ES-I3 (cell line): ENCODE measurements around the gene P2RX1.

ENCODE experiments used
- H3K36me3 ChIP-seq: 2 replicates; pipeline ENCODE4 v1.6.1; 2013; ENCODE audit warnings: mild to moderate bottlenecking, low read length, control low read depth, moderate library complexity; ENCODE audit not compliant: insufficient read depth
- H3K4me1 ChIP-seq: 2 replicates; pipeline ENCODE4 v1.6.1; 2013; ENCODE audit warnings: mild to moderate bottlenecking, control low read depth, low read length; ENCODE audit not compliant: insufficient read depth
- H3K9ac ChIP-seq: 2 replicates; pipeline ENCODE4 v1.6.1; 2013; ENCODE audit warnings: low read depth, mild to moderate bottlenecking, low read length, moderate library complexity
- H3K9me3 ChIP-seq: 2 replicates; pipeline ENCODE4 v1.6.1; 2013; ENCODE audit warnings: mild to moderate bottlenecking, low read length, moderate library complexity; ENCODE audit not compliant: control insufficient read depth, insufficient read depth

P2RX1 gene

DNA sequence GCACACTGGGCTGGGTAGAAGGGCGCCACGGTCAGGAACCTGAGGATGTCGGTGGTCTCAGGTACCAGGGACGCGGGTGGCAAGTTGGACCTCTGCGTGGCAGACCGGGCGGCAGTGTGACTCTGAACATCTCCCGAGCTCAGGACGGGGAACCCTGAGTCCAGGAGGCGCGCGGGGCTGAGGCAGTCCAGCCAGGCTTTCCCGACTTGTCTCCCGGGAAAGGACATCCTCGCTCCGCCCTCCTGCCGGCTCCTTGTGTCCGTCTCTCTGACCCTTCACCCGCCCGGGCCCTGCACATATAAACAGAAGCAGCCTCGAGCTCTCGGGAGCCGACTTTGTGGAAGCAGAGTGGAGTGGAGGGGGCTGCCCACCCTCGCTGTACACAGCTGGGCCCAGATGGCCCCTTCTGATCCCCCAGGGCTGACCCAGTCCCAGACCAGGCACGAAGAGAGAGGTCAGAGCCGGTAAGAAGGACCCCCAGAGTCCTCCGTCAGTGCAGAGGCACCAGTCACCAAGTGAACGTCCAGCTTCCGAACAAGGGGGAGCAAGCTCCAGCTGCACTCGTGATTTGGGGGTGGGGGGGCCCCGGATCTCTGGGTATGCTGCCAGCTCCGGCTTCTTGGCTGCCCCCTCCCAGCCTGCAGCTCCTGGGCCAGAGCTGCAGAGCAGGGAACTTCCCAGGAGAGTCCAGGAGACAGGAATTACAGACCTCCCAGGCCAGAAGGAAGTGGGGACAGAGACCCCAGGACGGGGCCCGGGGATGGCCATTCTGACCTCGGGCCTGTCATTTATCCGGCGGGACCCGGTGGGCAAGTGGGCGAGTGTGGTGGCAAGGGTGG is 8.5 kb upstream of the P2RX1 start:
- H3K36me3 ChIP-seq = no peaks in the 10 kb centered on the region
- H3K9ac ChIP-seq = no peak overlapping the region
- H3K9me3 ChIP-seq = no peaks in the 10 kb centered on the region
- H3K4me1 ChIP-seq = no peaks in the 10 kb centered on the region; the same call in 1 of the 2 replicates

GRCh38 chr17:3923466-3924190 is 7.4 kb upstream of the P2RX1 start:
- Histone ChIP-seq H3K4me1 (no peaks in the 10 kb centered on the region; the same call in 1 of the 2 replicates), H3K9me3 (no peaks in the 10 kb centered on the region), H3K9ac (no peak overlapping the region), H3K36me3 (no peaks in the 10 kb centered on the region)

- H3K9me3 ChIP-seq = no peaks in the 10 kb centered on the region
- no peaks in the 10 kb centered on the region; the same call in 1 of the 2 replicates for H3K4me1 ChIP-seq
- H3K36me3 ChIP-seq = no peaks in the 10 kb centered on the region
- no peak overlapping the region for H3K9ac ChIP-seq
These were observed 6.5 kb upstream of the P2RX1 start for GRCh38 chr17:3922765-3923164.

DNA sequence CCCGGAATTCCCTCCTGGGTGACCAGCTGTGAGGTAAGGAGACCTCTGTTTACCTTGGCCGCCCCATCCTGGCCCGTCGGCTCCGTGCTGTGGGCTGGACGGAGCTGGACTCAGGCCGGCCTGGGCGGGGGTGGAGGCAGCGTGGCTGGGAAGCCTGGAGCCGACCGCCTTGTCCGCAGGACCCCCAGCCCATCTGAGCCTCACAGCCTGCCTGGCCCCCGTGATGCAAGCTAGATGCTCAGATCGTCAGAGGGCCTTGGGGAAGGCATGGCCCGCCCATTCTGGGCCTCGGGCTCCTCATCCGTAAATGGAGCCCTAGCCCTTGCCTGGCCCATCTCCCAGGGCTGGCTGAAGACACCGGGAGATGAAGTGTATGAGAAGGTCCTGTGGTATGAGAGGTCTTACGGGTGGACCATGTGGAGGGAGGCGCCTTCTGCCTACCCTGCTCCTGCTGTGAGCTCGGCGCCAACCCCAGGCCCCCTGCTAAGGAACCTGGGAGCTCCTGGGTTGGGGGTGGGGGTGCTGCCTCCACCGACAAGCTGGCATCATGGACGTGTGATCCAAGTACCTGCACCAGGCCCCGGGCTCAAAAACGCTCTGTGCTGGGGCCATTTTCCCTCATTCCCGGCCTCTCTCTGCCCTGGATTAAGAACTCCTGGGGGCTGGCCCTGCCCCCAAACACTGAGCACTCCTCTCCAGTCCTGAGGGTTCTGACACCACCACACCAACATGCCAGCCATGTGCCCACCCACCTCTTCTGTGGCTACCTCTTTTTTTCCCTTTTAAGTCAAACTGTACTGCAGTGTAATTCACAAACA is 5.4 kb upstream of the P2RX1 start:
- no peaks in the 10 kb centered on the region for H3K9me3 ChIP-seq
- H3K4me1 ChIP-seq = no peaks in the 10 kb centered on the region; the same call in 1 of the 2 replicates
- H3K36me3 ChIP-seq = no peaks in the 10 kb centered on the region
- H3K9ac ChIP-seq = no peak overlapping the region

DNA sequence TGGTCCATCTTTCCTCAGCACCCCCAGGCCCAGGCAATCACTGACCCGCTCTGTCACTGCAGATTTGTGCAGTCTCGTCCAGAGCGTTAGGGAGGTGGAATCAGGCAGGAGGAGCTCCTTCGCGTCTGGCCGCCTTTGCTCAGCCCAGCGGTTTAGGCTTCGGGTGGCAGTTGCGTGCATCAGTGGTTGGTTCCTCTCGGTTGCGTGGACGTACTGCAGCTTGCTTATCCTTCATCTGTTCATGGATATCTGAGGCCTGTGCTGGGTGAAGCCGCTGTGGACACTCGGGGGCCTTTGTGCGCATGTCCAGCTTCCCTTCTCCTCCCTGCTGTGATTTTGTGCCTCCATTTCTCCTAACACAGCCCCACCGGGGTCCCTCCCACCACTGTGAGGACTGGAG is 4.7 kb upstream of the P2RX1 start:
- Histone ChIP-seq H3K36me3 (no peaks in the 10 kb centered on the region), H3K9ac (no peak overlapping the region), H3K9me3 (no peaks in the 10 kb centered on the region), H3K4me1 (no peaks in the 10 kb centered on the region; the same call in 1 of the 2 replicates)

GRCh38 chr17:3919123-3919624 is 2.9 kb upstream of the P2RX1 start:
- H3K4me1 ChIP-seq = no peaks in the 10 kb centered on the region
- H3K9me3 ChIP-seq = no peaks in the 10 kb centered on the region
- no peak overlapping the region for H3K9ac ChIP-seq
- no peaks in the 10 kb centered on the region for H3K36me3 ChIP-seq

GRCh38 chr17:3918372-3919122 is 2.3 kb upstream of the P2RX1 start:
- H3K9me3 ChIP-seq = no peaks in the 10 kb centered on the region
- no peaks in the 10 kb centered on the region for H3K36me3 ChIP-seq
- H3K4me1 ChIP-seq = no peaks in the 10 kb centered on the region
- no peak overlapping the region for H3K9ac ChIP-seq

DNA sequence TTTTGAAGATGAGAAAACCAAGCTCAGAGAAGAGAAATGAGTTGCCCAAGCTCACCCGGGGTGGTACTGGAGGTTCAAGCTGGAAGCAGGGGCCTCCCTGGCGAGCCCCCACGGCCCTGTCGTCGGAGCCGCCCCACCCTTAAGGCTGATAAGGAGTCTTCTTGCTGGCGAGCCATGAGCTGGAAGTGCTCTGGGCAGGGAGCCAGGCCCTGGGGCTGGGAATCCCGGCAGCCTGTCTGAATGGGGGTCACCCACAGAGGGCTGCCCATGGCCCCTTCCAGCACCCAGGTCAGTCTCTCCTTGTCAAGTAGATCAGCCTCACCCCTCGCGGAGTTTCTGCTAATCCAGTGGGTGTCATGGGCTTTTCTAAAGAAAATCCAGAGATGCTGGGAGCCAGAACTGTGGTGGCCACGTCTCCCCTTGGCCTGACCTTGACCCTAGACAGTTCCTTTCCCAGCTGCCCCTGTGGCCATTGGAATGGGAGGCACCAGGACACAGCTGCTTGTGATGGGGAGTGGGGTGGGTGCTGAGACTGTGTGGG is 1.2 kb upstream of the P2RX1 start:
- no peak overlapping the region for H3K9ac ChIP-seq

DNA sequence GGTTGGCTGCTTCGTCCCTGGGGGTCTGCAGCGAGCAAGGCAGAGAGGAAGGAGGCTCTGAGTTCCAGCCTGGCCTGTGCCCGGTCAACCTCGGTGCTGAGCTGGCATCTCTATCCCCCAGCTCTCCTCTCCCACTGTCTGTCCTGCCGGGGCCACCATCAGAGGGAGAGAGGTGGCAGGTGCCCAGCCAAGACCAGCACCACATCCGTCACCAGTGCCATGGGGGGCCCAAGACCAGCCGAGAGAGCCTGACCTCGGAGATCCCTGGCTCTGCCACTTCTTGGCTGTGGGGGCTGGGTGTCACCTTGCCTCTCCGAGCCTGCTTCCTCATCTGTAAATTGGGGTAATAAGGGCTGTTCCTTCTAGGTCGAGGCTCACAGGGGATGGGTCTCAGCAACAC is 560 bp upstream of the P2RX1 start:
- Histone ChIP-seq H3K36me3 (no peaks in the 10 kb centered on the region), H3K9me3 (no peaks in the 10 kb centered on the region), H3K4me1 (no peaks in the 10 kb centered on the region), H3K9ac (no peak overlapping the region)

More for the DNA sequence above, 1.2 kb upstream of the P2RX1 start:
- Histone ChIP-seq H3K4me1 (no peaks in the 10 kb centered on the region), H3K36me3 (no peaks in the 10 kb centered on the region), H3K9me3 (no peaks in the 10 kb centered on the region)

GRCh38 chr17:3915581-3915994 is 677 bp downstream of the P2RX1 start:
- Histone ChIP-seq H3K4me1 (no peaks in the 10 kb centered on the region), H3K9me3 (no peaks in the 10 kb centered on the region), H3K9ac (no peak overlapping the region), H3K36me3 (no peaks in the 10 kb centered on the region)

GRCh38 chr17:3914312-3914670 is 2.0 kb downstream of the P2RX1 start:
- no peaks in the 10 kb centered on the region for H3K4me1 ChIP-seq
- H3K36me3 ChIP-seq = no peaks in the 10 kb centered on the region
- H3K9ac ChIP-seq = no peak overlapping the region
- H3K9me3 ChIP-seq = no peaks in the 10 kb centered on the region

- H3K9me3 ChIP-seq = no peaks in the 10 kb centered on the region
- no peaks in the 10 kb centered on the region for H3K36me3 ChIP-seq
- H3K9ac ChIP-seq = no peak overlapping the region
- no peaks in the 10 kb centered on the region for H3K4me1 ChIP-seq
These were observed 2.5 kb downstream of the P2RX1 start for GRCh38 chr17:3913531-3914311.

- Histone ChIP-seq H3K9me3 (no peaks in the 10 kb centered on the region), H3K36me3 (no peaks in the 10 kb centered on the region), H3K9ac (no peak overlapping the region), H3K4me1 (no peaks in the 10 kb centered on the region)
These were observed 3.4 kb downstream of the P2RX1 start for GRCh38 chr17:3912827-3913226.
